Gastroesophageal sphincter (tissue), 3 donors: ENCODE results near the gene ACTN1.

Experiments used
- EP300 ChIP-seq: sonication (generic); formaldehyde crosslinking; IDR thresholded peaks from one replicate; pipeline ENCODE4 v1.6.1; 2017; ENCODE audit warnings: antibody characterized with exemption, mild to moderate bottlenecking
- POLR2A ChIP-seq, 2 donors: fragments of 450-650 bp; IDR thresholded peaks; one replicate each; pipeline ENCODE4 v1.6.1; 2017; ENCODE audit warnings: antibody characterized with exemption in 2 of 2, mild to moderate bottlenecking in 2 of 2, moderate library complexity in 1 of 2
- POLR2AphosphoS5 ChIP-seq: sonication (generic); formaldehyde crosslinking; IDR thresholded peaks from one replicate; pipeline ENCODE4 v1.6.1; 2017; ENCODE audit warnings: antibody characterized with exemption
- TF ChIP-seq, protein P1 (sequence below), 4 experiments: fragments of 200-600 bp in 2 of 4; fragments of 450-650 bp in 2 of 4; sonication (generic) in 1 of 4; IDR thresholded peaks; one replicate each; pipeline ENCODE4 v1.5.1; 2017 to 2019; ENCODE audit warnings: antibody characterized with exemption in 4 of 4, mild to moderate bottlenecking in 2 of 4, moderate library complexity in 2 of 4

DNA sequence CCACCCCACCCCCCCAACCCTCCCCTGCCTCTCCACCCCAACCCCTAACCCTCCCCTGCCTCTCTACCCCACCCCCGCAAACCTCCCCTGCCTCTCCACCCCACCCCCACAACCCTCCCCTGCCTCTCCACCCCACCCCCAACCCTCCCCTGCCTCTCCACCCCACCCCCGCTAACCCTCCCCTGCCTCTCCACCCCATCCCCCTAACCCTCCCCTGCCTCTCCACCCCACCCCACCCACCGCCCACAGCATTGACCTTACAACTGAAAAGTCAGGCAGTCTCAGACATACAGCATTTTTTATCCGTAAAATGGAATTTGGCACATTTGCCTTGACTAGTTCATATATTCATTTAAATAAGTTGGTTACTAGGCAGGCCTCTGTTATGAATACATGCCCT, 38.6 kb upstream of the ACTN1 start:
- TF ChIP-seq, protein P1, sequence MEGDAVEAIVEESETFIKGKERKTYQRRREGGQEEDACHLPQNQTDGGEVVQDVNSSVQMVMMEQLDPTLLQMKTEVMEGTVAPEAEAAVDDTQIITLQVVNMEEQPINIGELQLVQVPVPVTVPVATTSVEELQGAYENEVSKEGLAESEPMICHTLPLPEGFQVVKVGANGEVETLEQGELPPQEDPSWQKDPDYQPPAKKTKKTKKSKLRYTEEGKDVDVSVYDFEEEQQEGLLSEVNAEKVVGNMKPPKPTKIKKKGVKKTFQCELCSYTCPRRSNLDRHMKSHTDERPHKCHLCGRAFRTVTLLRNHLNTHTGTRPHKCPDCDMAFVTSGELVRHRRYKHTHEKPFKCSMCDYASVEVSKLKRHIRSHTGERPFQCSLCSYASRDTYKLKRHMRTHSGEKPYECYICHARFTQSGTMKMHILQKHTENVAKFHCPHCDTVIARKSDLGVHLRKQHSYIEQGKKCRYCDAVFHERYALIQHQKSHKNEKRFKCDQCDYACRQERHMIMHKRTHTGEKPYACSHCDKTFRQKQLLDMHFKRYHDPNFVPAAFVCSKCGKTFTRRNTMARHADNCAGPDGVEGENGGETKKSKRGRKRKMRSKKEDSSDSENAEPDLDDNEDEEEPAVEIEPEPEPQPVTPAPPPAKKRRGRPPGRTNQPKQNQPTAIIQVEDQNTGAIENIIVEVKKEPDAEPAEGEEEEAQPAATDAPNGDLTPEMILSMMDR (IDR thresholded peaks at IDR 0.05): no peak
- TF ChIP-seq POLR2A (IDR thresholded peaks at IDR 0.05) (no peak), EP300 (no peak), POLR2AphosphoS5 (no peak)
